A673 (cell line): ENCODE results near the gene JMJD8.

Source experiments
- EZH2 ChIP-seq: fragments of 200-600 bp; sonication (generic); IDR thresholded peaks from 2 replicates; pipeline ENCODE4 v1.6.1; 2017; ENCODE audit warnings: borderline replicate concordance, low read depth, mild to moderate bottlenecking, mixed read lengths, antibody characterized with exemption, low read length; ENCODE audit not compliant: poor library complexity, severe bottlenecking
- TF ChIP-seq, protein P1 (sequence below): fragments of 300-800, 200-600 bp; sonication (generic); conservative IDR thresholded peaks from 2 replicates; pipeline ENCODE4 v1.5.1; 2017; ENCODE audit warnings: low read depth, mild to moderate bottlenecking, antibody characterized with exemption, low read length, moderate library complexity, mixed read lengths

- TF ChIP-seq, protein P1, sequence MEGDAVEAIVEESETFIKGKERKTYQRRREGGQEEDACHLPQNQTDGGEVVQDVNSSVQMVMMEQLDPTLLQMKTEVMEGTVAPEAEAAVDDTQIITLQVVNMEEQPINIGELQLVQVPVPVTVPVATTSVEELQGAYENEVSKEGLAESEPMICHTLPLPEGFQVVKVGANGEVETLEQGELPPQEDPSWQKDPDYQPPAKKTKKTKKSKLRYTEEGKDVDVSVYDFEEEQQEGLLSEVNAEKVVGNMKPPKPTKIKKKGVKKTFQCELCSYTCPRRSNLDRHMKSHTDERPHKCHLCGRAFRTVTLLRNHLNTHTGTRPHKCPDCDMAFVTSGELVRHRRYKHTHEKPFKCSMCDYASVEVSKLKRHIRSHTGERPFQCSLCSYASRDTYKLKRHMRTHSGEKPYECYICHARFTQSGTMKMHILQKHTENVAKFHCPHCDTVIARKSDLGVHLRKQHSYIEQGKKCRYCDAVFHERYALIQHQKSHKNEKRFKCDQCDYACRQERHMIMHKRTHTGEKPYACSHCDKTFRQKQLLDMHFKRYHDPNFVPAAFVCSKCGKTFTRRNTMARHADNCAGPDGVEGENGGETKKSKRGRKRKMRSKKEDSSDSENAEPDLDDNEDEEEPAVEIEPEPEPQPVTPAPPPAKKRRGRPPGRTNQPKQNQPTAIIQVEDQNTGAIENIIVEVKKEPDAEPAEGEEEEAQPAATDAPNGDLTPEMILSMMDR, result no peak
- no peak for TF ChIP-seq EZH2
Observed at GRCh38 chr16:729768-730665, 45.9 kb upstream of the JMJD8 start.
